GM19351 (cell line): ENCODE measurements around the gene ABTB2.
"Not testable (repeated sequence)": the region's sequence is repeated elsewhere in the genome, so short reads cannot be mapped to it uniquely, and the experiment has no call there.

Experiments used
- ATAC-seq: cut with Tn5 transposase; IDR thresholded peaks from one replicate; pipeline ENCODE4 v1.9.1; 2021; ENCODE audit warnings: mild to moderate bottlenecking, moderate library complexity; ENCODE audit not compliant: unreplicated experiment

ABTB2 gene

DNA sequence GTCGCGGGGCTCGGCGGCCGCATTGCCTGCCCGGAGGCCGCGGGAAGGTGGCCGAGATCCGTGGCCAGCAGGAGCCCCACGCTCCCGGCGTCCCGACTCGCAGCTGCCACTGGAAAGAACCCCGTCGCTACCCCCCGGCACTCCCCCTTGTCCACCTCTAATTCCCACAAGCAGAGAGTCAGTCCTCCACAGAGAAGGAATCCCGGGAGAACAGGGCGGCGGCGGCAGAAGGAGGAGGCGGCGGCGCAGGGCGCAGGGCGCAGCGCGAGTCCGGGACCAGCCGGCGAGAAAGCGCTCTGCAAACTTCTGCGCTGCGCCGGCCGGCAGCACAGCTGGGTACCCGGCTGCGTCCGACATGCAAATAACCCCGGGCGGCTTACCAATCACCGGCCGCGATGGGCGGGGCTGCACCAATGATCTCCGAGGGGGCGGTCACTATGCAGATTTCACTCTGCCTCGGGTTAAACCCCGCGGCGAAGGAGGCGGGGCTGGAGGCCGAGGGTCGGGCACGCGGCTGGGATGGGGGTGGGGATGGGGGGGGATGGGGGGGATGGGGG, at the start of gene ABTB2:
ABTB2 (minus strand) TSS at position 310 of the 557 bp plus-strand sequence.
- peak; percentile 92 for ATAC-seq

DNA sequence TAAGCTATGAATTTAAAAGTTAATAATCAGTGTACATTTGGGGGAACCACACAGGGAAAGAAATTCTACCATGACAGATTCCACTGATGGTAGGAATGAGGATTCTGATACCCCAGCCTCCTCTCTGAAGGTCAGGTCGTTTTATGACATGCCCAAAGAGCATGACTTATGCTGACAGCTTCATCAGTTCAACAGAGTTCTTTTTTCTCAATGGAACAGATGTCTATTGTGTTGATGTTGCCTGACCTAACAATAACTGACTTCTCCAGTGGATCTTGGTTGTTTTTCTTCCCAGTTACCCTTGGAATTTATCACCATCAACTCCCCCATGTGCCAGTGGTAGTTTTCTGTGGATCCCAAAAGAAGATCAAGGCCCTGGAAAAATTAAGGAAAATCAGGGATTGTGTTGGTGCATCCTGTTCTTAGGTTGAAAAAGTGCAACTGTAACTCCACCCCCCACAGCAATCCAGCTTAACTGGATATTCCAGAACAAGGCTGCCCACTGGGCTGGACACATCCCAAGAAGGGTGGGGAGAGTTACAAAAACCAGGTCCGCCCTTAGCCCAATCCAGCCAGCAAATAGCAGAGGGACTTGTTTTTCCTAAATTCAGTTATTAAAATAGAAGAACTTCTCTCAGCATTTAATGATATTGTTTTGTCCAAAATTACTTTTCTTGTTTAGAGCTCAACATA, 49.5 kb upstream of the ABTB2 start:
- ATAC-seq, result no peak

DNA sequence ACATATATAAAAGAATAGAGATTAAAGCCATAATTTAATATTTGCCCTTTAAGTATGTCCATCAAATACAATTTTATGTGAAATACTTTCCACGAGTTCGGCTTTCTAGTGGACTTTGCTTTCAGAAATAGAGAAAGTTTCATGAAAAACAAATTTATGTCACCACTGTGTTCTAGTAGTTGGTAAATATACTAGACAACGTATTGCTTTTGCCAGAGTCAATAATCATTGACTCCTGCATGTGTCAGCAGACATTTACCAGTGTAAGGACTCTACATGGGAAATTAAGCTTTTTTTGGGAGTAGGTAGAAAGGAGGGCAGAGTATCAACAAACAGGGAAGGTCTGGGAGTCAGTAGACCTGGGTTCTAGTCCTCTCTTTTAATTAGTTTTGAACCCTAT, 48.6 kb upstream of the ABTB2 start:
- ATAC-seq, result no peak

DNA sequence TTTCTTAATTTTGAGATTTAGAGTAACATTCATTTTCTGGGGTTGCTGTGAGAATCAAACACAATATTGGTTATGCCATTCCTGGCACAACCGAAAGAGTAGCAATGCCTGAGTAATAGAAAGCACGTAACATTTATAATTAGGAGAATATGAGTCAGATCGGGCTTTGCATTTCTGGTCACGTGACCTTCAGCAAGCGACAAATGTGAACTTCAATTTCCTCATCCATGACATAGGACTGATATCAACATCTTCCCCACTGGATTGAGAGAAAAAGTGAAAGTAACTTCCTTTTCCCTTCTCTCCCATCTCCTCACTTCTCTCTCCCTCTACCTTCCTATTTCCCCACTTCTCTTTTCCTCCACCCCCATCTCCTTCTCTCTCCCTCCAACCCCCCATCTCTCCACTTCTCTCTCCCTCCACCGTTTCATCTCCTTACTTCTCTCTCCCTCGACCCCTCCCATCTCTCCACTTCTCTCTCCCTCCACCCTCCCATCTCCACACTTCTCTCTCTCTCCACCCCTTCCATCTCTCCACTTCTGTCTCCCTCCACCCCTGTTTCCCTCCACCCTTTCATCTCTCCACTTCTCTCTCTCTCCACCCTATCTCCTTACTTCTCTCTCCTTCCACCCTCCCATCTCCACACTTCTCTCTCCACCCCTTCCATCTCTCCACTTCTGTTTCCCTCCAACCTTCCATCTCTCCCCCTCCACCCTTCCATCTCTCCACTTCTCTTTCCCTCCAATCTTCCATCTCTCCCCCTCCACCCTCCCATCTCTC, 47.5 kb upstream of the ABTB2 start:
- ATAC-seq, result no peak

DNA sequence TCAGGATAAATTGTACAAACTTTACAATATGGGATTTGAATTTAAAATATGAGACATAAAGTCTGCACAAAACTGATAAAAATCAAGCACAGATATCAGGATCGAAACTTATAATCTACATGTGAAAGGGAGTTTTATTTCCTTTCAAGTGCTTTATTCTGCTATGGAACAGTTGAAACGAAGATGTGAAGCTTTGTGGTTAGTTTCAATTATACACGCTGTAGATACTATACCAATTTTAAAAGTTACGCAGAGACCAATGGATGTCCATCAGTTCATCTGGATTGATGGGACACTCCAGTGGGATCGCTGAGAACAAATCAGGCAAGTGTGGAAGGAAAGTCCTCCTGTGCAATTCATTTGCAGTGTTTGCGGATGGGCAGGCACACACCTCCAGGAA, 46.5 kb upstream of the ABTB2 start:
- ATAC-seq, result no peak

DNA sequence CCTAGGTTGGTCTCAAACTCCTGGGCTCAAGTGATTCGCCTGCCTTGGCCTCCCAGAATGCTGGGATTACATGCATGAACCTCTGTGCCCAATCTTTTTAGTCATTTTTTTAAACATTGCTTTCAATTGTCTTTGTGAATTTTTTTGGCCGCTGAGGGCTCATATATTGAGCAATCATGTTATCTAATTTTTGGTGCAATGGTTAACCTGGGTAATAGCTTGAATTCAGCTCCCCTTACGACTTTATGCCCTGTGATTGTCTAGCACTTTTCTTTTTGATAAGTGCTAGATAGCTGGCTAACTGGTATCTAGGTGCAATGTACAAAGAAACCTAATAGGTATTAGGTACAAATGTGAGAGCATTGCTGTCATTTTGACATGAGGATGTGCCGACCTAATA, 45.6 kb upstream of the ABTB2 start:
- no peak for ATAC-seq

- no peak for ATAC-seq
Measured at GRCh38 chr11:34397811-34398210, 40.0 kb upstream of the ABTB2 start.

DNA sequence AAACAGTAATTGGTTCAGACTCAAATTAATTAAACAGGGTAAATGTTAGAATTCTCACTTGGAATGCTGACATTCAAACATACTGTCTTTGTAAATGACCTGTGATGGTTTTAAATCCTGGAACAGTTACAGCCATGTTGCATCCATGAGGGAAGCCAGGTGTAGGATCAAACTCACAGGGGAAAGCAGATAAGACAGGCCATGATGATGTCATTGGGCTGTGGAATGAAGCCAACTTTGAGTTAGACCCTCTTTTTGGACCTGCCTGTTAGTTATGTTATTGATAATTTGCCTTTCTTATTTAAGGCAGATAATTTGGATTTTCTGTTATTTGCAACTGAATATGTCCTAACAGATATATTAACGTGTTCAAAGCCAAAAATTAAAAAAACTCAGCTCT, 39.3 kb upstream of the ABTB2 start:
- ATAC-seq, result no peak

- no peak for ATAC-seq
Measured at GRCh38 chr11:34395916-34396550, 38.2 kb upstream of the ABTB2 start.

GRCh38 chr11:34394771-34395300, 37.0 kb upstream of the ABTB2 start:
- ATAC-seq, result no peak

DNA sequence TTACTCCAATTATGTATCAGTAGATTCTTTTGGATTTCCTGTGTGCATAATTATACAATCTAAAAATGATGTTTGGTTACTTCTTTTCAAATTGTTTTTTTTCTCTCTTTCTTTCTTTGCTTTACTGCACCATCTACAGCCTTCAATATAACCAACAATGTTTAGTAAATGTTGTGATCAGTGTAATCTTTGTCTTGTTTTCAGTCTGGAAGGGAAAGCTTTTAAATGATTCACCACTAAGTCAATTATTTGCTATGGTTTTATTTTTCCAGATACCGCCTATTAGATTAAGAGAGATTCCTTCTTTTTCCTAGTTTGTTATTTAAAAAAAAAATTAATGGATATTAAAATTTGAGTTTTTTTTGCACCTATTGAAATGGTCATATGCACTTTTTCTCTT, 29.8 kb upstream of the ABTB2 start:
- ATAC-seq, result no peak

DNA sequence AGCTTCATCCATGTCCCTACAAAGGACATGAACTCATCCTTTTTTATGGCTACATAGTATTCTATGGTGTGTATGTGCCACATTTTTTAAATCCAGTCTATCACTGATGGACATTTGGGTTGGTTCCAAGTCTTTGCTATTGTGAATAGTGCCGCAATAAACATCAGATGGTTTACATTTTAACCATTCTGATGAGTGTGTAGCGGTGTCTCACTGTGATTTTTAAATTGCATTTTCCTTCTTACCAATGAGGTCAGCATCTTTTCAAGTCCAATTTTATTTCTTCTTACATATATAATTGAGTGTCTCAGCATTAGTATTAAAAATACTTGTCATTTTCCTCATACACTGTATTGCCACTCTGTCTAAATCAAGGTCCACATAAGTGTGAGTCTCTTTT, 28.5 kb upstream of the ABTB2 start:
- not testable (repeated sequence) for ATAC-seq

DNA sequence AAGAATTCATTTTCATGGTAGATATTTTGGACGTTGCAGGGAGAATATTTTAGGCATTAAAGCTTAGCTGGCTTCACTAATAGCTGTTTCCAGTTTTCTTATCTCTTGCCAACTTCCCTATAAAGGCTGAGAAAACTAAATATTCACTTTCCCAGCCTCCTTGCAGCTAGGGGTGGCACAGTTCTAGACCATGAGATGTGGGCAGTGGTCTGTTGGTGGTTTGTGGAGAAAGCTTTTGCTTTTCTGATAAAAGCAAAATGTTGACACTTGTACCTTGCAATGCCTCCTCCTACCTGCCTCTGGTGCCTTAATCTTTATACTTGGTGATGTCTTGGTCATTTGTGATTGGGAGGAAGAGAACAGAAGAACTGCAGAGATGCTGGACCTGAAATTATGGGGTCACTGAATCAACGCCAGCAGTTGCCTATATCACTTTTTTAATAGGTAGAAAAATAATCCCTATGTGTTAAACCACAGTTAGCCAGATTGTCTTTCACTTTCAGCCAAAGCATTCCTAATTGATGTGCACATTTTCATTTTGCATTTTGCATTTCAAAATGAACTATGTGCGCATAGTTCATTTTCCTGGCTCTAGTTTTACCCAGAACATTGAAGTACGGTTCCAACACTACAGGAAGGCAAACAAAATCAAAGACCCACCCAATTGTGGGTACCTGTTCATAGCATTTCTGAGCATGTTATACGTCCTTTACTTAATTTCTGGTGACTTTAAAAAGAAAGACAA, 24.9 kb upstream of the ABTB2 start:
- ATAC-seq, result no peak

GRCh38 chr11:34381775-34382174, 24.0 kb upstream of the ABTB2 start:
- ATAC-seq, result no peak

GRCh38 chr11:34380696-34381095, 22.9 kb upstream of the ABTB2 start:
- ATAC-seq, result no peak

GRCh38 chr11:34379539-34379938, 21.7 kb upstream of the ABTB2 start:
- no peak for ATAC-seq

GRCh38 chr11:34379079-34379478, 21.3 kb upstream of the ABTB2 start:
- no peak for ATAC-seq

GRCh38 chr11:34373727-34374126, 15.9 kb upstream of the ABTB2 start:
- no peak for ATAC-seq

DNA sequence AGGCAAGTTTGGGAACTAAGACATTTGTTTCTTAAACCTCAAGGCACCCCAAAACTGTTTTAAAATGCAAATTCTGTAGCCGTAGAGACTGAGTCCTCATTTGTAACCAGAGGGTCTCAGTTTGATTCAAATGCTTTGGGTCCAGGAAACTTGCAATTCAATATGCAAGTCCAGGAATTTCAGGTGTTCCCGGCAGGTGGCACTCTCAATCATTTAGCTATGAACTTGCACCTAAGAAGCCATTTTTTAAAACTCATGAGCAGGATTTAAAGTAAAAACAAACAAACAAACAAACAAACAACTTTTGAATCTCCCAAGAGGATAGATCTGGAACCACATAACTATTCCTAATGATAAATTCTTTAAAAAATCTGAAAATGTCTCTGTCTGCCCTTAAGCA, 8.7 kb upstream of the ABTB2 start:
- ATAC-seq, result no peak

DNA sequence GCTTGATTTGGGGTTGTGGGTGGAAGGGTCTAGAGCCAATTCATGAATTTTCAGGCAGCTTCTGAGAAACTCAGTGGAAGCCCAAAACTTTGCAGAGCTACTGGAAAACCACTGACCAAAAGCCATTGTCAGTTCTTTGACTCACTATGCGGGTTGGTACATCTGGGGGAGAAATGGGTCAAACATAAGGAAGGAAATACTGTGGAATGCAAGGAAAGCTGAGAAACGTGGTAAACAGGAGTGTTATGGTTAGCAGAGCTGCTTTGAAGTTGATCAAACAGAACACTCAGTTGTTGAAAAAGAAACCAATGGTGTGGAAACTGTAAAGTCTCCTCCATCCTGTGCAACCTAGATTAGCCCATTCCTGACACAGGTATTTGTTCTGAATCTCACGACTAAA, 6.3 kb upstream of the ABTB2 start:
- ATAC-seq, result no peak
